Measurements from ENCODE around the gene RABGGTA. TPM values are rescaled to one million over a fixed set of nuclear protein-coding genes. Genes with fewer than 3 reads are reported as not detected.
A peak's percentile ranks its signal among the peaks of the same experiment; 100 is the strongest.

The RABGGTA gene
- total and polyA plus RNA-seq, 8 donors, result 20.2 to 53.3 (median 26.3) TPM

- no peak for TF ChIP-seq CTCF (IDR thresholded peaks at IDR 0.05)
- Histone ChIP-seq H3K4me3 (no peak overlapping the region), H3K27me3 (no peaks in the 10 kb centered on the region), H3K9me3 (no peaks in the 10 kb centered on the region), H3K27ac (peak overlapping the region in 1 of 2 donors; percentile 53), H3K4me1 (peaks cover 36 to 69% of the 10 kb centered on the region in 2 donors), H3K36me3 (peaks cover 0 to 63% of the 10 kb centered on the region in 2 donors)
- no peak for ATAC-seq
- intact Hi-C loops (cut with DNase I), result no loop called here
- no peak for DNase-seq
Observed at GRCh38 chr14:24238527-24239037, 32.8 kb downstream of the RABGGTA start.

- Histone ChIP-seq H3K27ac (no peak overlapping the region), H3K36me3 (peaks cover 0 to 63% of the 10 kb centered on the region in 2 donors), H3K9me3 (no peaks in the 10 kb centered on the region), H3K27me3 (no peaks in the 10 kb centered on the region), H3K4me3 (no peak overlapping the region), H3K4me1 (peaks cover 36 to 70% of the 10 kb centered on the region in 2 donors)
- intact Hi-C loops (cut with DNase I), result no loop called here
- DNase-seq, result no peak
- no peak for TF ChIP-seq CTCF (IDR thresholded peaks at IDR 0.05)
- no peak for ATAC-seq
Observed at GRCh38 chr14:24238123-24238522, 33.3 kb downstream of the RABGGTA start.

GRCh38 chr14:24237463-24237955 lies 33.9 kb downstream of the RABGGTA start:
- H3K36me3 ChIP-seq, result peaks cover 0 to 63% of the 10 kb centered on the region in 2 donors
- no peak for DNase-seq
- no peak overlapping the region for H3K4me3 ChIP-seq
- ATAC-seq, result no peak
- H3K4me1 ChIP-seq, result peaks cover 37 to 70% of the 10 kb centered on the region in 2 donors
- no peaks in the 10 kb centered on the region for H3K9me3 ChIP-seq
- no peak overlapping the region for H3K27ac ChIP-seq
- no peaks in the 10 kb centered on the region for H3K27me3 ChIP-seq
- TF ChIP-seq CTCF (IDR thresholded peaks at IDR 0.05), result no peak
- intact Hi-C loops (cut with DNase I), result no loop called here

- peaks cover 0 to 63% of the 10 kb centered on the region in 2 donors for H3K36me3 ChIP-seq
- H3K9me3 ChIP-seq, result no peaks in the 10 kb centered on the region
- ATAC-seq (no peak), DNase-seq (no peak)
- no peak overlapping the region for H3K27ac ChIP-seq
- no peak for TF ChIP-seq CTCF (IDR thresholded peaks at IDR 0.05)
- H3K4me1 ChIP-seq, result peaks cover 37 to 70% of the 10 kb centered on the region in 2 donors
- intact Hi-C loops (cut with DNase I), result no loop called here
- no peak overlapping the region for H3K4me3 ChIP-seq
- H3K27me3 ChIP-seq, result no peaks in the 10 kb centered on the region
Observed at GRCh38 chr14:24236689-24237462, 34.5 kb downstream of the RABGGTA start.
